Thoracic aorta (tissue), 2 donors: ENCODE results near the gene BCL11B. TPM values are rescaled to one million over a fixed set of nuclear protein-coding genes. Genes with fewer than 3 reads are reported as not detected.

Source experiments
- ATAC-seq: fragments of 150-250 bp; one replicate; pipeline ENCODE4 v1.8.0; 2017; ENCODE audit warnings: low read depth; ENCODE audit not compliant: insufficient number of reproducible peaks, low FRiP score
- DNase-seq: peaks from one replicate; pipeline ENCODE4 v3.0.0-alpha.2; 2020; ENCODE audit warnings: low spot score
- H3K27ac ChIP-seq, 2 donors: fragments of 200-600 bp; sonication (generic); 1 replicate in 1 of 2; 2 replicates in 1 of 2; pipeline ENCODE4 v1.5.1; 2016; ENCODE audit warnings: mild to moderate bottlenecking in 2 of 2, moderate library complexity in 2 of 2
- H3K27me3 ChIP-seq: fragments of 200-600 bp; sonication (generic); replicated peaks from 2 replicates; pipeline ENCODE4 v1.6.0; 2016; ENCODE audit warnings: mild to moderate bottlenecking; ENCODE audit not compliant: insufficient read depth
- H3K36me3 ChIP-seq: fragments of 200-600 bp; sonication (generic); one replicate; pipeline ENCODE4 v1.5.1; 2016
- H3K4me1 ChIP-seq, 2 donors: fragments of 200-600 bp; sonication (generic); 1 replicate in 1 of 2; 2 replicates in 1 of 2; pipeline versions ENCODE4 v1.5.1 to v1.6.0; 2016; ENCODE audit warnings: low read depth in 2 of 2, mild to moderate bottlenecking in 1 of 2; ENCODE audit not compliant: control insufficient read depth in 1 of 2
- H3K4me3 ChIP-seq: fragments of 200-600 bp; sonication (generic); 2 replicates; pipeline ENCODE4 v1.5.1; 2016; ENCODE audit warnings: mild to moderate bottlenecking
- H3K9me3 ChIP-seq: fragments of 200-600 bp; sonication (generic); 2 replicates; pipeline ENCODE4 v1.5.1; 2016
- total RNA-seq, 2 donors: library from RNA; depleted of rRNA; stranded (reverse); fragments of >200 nt; gene quantifications; one replicate each; pipeline versions ENCODE4 v1.1.0 to v1.2.3, GENCODE V29; 2016
- TF ChIP-seq, protein P1 (sequence below): fragments of 200-600 bp; sonication (generic); IDR thresholded peaks from one replicate; pipeline ENCODE4 v1.5.1; 2019; ENCODE audit warnings: antibody characterized with exemption

BCL11B gene
- total RNA-seq, 2 donors from 2014 or later, result 0.92 to 6.2 TPM

DNA sequence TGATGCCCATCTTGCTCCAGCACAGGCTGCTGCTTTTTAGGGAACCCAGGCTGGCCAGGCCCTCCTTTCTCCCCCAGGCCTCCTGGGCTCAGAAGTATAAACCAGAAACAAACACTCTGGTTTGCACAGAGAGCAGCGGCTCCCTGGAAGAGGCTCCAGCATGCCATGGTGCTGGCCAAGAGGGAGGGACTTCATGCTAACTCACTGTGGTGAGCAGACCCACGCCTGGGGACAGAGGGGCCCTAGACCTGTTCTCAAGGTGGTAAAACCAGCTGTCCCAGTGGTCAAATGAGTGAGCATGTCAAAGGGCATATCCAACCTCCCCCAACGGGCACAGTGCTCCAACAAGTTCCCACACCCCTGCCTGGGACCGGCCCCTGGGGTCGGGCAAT is 15.5 kb downstream of the BCL11B start:
- Histone ChIP-seq H3K4me1 (peaks cover 0 to 7% of the 10 kb centered on the region in 2 donors), H3K9me3 (no peaks in the 10 kb centered on the region), H3K27ac (no peak overlapping the region), H3K36me3 (no peaks in the 10 kb centered on the region), H3K27me3 (no peaks in the 10 kb centered on the region), H3K4me3 (no peak overlapping the region)
- ATAC-seq, result no peak
- TF ChIP-seq, protein P1, sequence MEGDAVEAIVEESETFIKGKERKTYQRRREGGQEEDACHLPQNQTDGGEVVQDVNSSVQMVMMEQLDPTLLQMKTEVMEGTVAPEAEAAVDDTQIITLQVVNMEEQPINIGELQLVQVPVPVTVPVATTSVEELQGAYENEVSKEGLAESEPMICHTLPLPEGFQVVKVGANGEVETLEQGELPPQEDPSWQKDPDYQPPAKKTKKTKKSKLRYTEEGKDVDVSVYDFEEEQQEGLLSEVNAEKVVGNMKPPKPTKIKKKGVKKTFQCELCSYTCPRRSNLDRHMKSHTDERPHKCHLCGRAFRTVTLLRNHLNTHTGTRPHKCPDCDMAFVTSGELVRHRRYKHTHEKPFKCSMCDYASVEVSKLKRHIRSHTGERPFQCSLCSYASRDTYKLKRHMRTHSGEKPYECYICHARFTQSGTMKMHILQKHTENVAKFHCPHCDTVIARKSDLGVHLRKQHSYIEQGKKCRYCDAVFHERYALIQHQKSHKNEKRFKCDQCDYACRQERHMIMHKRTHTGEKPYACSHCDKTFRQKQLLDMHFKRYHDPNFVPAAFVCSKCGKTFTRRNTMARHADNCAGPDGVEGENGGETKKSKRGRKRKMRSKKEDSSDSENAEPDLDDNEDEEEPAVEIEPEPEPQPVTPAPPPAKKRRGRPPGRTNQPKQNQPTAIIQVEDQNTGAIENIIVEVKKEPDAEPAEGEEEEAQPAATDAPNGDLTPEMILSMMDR, result no peak
- no peak for DNase-seq

- ATAC-seq, result no peak
- no peak for DNase-seq
- TF ChIP-seq, protein P1, result no peak
- H3K27ac ChIP-seq, result no peak overlapping the region
- H3K9me3 ChIP-seq, result no peaks in the 10 kb centered on the region
- no peak overlapping the region for H3K4me3 ChIP-seq
- peaks cover 0 to 7% of the 10 kb centered on the region in 2 donors for H3K4me1 ChIP-seq
- no peaks in the 10 kb centered on the region for H3K27me3 ChIP-seq
- no peaks in the 10 kb centered on the region for H3K36me3 ChIP-seq
Measured at GRCh38 chr14:99255621-99256482, 16.1 kb downstream of the BCL11B start.

DNA sequence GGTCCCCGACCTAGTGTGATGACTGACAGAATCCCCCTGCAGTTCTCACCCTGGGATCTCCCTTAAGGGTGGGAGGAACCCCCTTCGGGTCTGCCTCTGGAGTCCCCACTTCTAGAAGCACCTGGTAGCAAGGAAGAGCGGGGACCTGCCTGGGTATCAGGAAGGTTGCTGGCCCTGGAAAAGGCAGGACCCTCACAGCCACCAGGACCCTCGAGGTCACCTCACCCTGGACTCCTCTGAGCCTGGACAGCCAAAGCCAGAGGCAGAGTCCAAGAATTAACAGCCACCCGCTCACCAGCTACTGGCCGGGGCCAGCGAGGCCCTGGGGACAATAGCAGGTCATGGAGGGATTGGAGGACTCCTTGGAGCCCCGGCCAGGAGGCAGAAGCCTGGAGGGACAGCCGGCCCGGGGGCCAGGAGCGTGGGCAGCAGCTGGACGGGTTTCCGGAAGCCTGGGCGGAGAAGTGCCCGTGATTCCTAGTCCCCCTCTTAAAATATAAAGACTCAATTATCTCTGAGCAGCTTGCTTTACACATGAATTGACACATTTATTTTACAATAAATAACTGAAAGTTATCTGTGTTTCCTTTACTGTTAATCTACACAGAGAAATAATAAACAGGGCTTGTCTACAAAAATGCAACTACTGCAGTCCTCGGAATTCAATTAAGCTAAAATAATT is 17.5 kb downstream of the BCL11B start:
- no peak overlapping the region for H3K27ac ChIP-seq

GRCh38 chr14:99253890-99254289 is 18.1 kb downstream of the BCL11B start:
- TF ChIP-seq, protein P1, result no peak
- Histone ChIP-seq H3K36me3 (no peaks in the 10 kb centered on the region), H3K4me1 (peaks cover 0 to 7% of the 10 kb centered on the region in 2 donors), H3K27me3 (no peaks in the 10 kb centered on the region), H3K4me3 (no peak overlapping the region), H3K27ac (no peak overlapping the region), H3K9me3 (no peaks in the 10 kb centered on the region)
- DNase-seq (no peak), ATAC-seq (no peak)

More for the DNA sequence above, 17.5 kb downstream of the BCL11B start:
- TF ChIP-seq, protein P1, result no peak
- Histone ChIP-seq H3K27me3 (no peaks in the 10 kb centered on the region), H3K9me3 (no peaks in the 10 kb centered on the region), H3K4me3 (no peak overlapping the region), H3K36me3 (no peaks in the 10 kb centered on the region), H3K4me1 (peaks cover 0 to 7% of the 10 kb centered on the region in 2 donors)
- DNase-seq, result no peak
- ATAC-seq, result no peak
